GM21447 (cell line): ENCODE measurements around the gene RPN2.

Experiments used
- ATAC-seq: cut with Tn5 transposase; IDR thresholded peaks from one replicate; pipeline ENCODE4 v1.9.1; 2021; ENCODE audit not compliant: unreplicated experiment

RPN2 gene

GRCh38 chr20:37288091-37288490 lies 109.0 kb downstream of the RPN2 start:
- no peak for ATAC-seq

- ATAC-seq: no peak
These were observed 111.2 kb downstream of the RPN2 start for GRCh38 chr20:37290158-37290810.
